ENCODE data around the gene TBC1D22A. TPM values are rescaled to one million over a fixed set of nuclear protein-coding genes. Genes with fewer than 3 reads are reported as not detected.

TBC1D22A gene
- total and polyA plus RNA-seq, 4 donors: 4.1 to 12.4 (median 8.4) TPM

- no peak overlapping the region for H3K4me3 ChIP-seq (ENCODE audit: low read depth in 1 of 3, low read length in 3 of 3)
- whole genome bisulfite sequencing: 96% methylated on average over 32 of the region's 32 CpGs
- no peak for DNase-seq (ENCODE audit: low spot score)
- H3K27me3 ChIP-seq (ENCODE audit: control insufficient read depth in 4 of 4, insufficient read depth in 4 of 4, low read length in 3 of 4): no peaks in the 10 kb centered on the region
- TF ChIP-seq RAD21 (IDR thresholded peaks at IDR 0.05): no peak
- TF ChIP-seq EGR1 (IDR thresholded peaks at IDR 0.05; ENCODE audit: low read depth in 2 of 2): no peak
- no peak for TF ChIP-seq YY1 (IDR thresholded peaks at IDR 0.05)
- TF ChIP-seq, protein P1, sequence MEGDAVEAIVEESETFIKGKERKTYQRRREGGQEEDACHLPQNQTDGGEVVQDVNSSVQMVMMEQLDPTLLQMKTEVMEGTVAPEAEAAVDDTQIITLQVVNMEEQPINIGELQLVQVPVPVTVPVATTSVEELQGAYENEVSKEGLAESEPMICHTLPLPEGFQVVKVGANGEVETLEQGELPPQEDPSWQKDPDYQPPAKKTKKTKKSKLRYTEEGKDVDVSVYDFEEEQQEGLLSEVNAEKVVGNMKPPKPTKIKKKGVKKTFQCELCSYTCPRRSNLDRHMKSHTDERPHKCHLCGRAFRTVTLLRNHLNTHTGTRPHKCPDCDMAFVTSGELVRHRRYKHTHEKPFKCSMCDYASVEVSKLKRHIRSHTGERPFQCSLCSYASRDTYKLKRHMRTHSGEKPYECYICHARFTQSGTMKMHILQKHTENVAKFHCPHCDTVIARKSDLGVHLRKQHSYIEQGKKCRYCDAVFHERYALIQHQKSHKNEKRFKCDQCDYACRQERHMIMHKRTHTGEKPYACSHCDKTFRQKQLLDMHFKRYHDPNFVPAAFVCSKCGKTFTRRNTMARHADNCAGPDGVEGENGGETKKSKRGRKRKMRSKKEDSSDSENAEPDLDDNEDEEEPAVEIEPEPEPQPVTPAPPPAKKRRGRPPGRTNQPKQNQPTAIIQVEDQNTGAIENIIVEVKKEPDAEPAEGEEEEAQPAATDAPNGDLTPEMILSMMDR (IDR thresholded peaks at IDR 0.05; ENCODE audit: low read depth, low read length, missing input control): no peak
- no peak for TF ChIP-seq MAX (IDR thresholded peaks at IDR 0.05)
- no peak for TF ChIP-seq NR2F2 (IDR thresholded peaks at IDR 0.05)
- H3K36me3 ChIP-seq (ENCODE audit: control insufficient read depth in 4 of 4, insufficient read depth in 3 of 4, low read depth in 1 of 4, low read length in 3 of 4): peaks cover 4 to 16% (median 6%) of the 10 kb centered on the region in 4 donors
- peaks cover 0 to 5% (median 0%) of the 10 kb centered on the region in 4 donors for H3K4me1 ChIP-seq (ENCODE audit: control insufficient read depth in 4 of 4, insufficient read depth in 4 of 4, low read length in 3 of 4)
- H3K9ac ChIP-seq (ENCODE audit: low read depth in 1 of 2, low read length in 2 of 2): no peak overlapping the region
- no peaks in the 10 kb centered on the region for H3K9me3 ChIP-seq (ENCODE audit: control insufficient read depth in 4 of 4, low read length in 3 of 4)
- H3K27ac ChIP-seq (ENCODE audit: low read depth in 1 of 2, low read length in 2 of 2): no peak overlapping the region
Measured at GRCh38 chr22:46972901-46973831, 210.7 kb downstream of the TBC1D22A start.

- H3K4me3 ChIP-seq (ENCODE audit: low read depth in 1 of 3, low read length in 3 of 3): no peak overlapping the region
- WGBS: 97% methylated on average over 20 of the region's 20 CpGs
- H3K27ac ChIP-seq (ENCODE audit: low read depth in 1 of 2, low read length in 2 of 2): no peak overlapping the region
- no peak overlapping the region for H3K9ac ChIP-seq (ENCODE audit: low read depth in 1 of 2, low read length in 2 of 2)
- H3K4me1 ChIP-seq (ENCODE audit: control insufficient read depth in 4 of 4, insufficient read depth in 4 of 4, low read length in 3 of 4): peaks cover 0 to 5% (median 0%) of the 10 kb centered on the region in 4 donors
- no peaks in the 10 kb centered on the region for H3K9me3 ChIP-seq (ENCODE audit: control insufficient read depth in 4 of 4, low read length in 3 of 4)
- no peak for TF ChIP-seq HNF4A (conservative IDR thresholded peaks at IDR 0.05)
- TF ChIP-seq YY1 (IDR thresholded peaks at IDR 0.05): no peak
- TF ChIP-seq TAF1 (conservative IDR thresholded peaks at IDR 0.05): no peak
- no peak for TF ChIP-seq RXRA (IDR thresholded peaks at IDR 0.05)
- TF ChIP-seq MAX (IDR thresholded peaks at IDR 0.05): no peak
- no peak for TF ChIP-seq FOXA2 (IDR thresholded peaks at IDR 0.05)
- no peak for TF ChIP-seq GABPA (IDR thresholded peaks at IDR 0.05 in 1 of 2, conservative IDR thresholded peaks at IDR 0.05 in 1 of 2)
- no peak for TF ChIP-seq FOXA1 (IDR thresholded peaks at IDR 0.05)
- TF ChIP-seq RAD21 (IDR thresholded peaks at IDR 0.05): no peak
- TF ChIP-seq EGR1 (IDR thresholded peaks at IDR 0.05; ENCODE audit: low read depth in 2 of 2): no peak
- TF ChIP-seq HNF4G (IDR thresholded peaks at IDR 0.05): no peak
- no peak for TF ChIP-seq JUND (IDR thresholded peaks at IDR 0.05)
- DNase-seq (ENCODE audit: low spot score): no peak
- H3K27me3 ChIP-seq (ENCODE audit: control insufficient read depth in 4 of 4, insufficient read depth in 4 of 4, low read length in 3 of 4): no peaks in the 10 kb centered on the region
- peaks cover 4 to 16% (median 6%) of the 10 kb centered on the region in 4 donors for H3K36me3 ChIP-seq (ENCODE audit: control insufficient read depth in 4 of 4, insufficient read depth in 3 of 4, low read depth in 1 of 4, low read length in 3 of 4)
Measured at GRCh38 chr22:46974077-46974476, 211.6 kb downstream of the TBC1D22A start.
